A673 (cell line): ENCODE results near the gene ZNF778. TPM values are rescaled to one million over a fixed set of nuclear protein-coding genes. Genes with fewer than 3 reads are reported as not detected.
"Not testable (repeated sequence)": the region's sequence is repeated elsewhere in the genome, so short reads cannot be mapped to it uniquely, and the experiment has no call there.

Experiments
- BruUV-seq: library from RNA; stranded (reverse); fragments of 400-500 nt; replicated peaks from 2 replicates; lab custom pipeline; 2021; lab: Mats Ljungman, UMichigan
- CTCF ChIA-PET: fragments of 300-600 bp; sonication (Branson Sonifier 250); formaldehyde crosslinking; loops from one replicate; lab custom pipeline; 2022; ENCODE audit warnings: antibody characterized with exemption; lab: Charles Lee
- POLR2A ChIA-PET: fragments of 300-600 bp; sonication (Branson Sonifier 250); formaldehyde crosslinking; loops from one replicate; lab custom pipeline; 2022; ENCODE audit warnings: antibody characterized with exemption; ENCODE audit not compliant: low non-redundant PET; lab: Charles Lee
- DNase-seq: peaks from one replicate; pipeline ENCODE4 v3.0.0-alpha.2; 2015; ENCODE audit warnings: low spot score
- H3K27ac ChIP-seq: fragments of 200-600 bp; sonication (generic); 2 replicates; pipeline ENCODE4 v1.5.1; 2016; ENCODE audit warnings: mixed run types, low read depth, mild to moderate bottlenecking, mixed read lengths, antibody characterized with exemption, low read length; ENCODE audit not compliant: poor library complexity, severe bottlenecking
- H3K27me3 ChIP-seq: fragments of 200-600 bp; sonication (generic); replicated peaks from 2 replicates; pipeline ENCODE4 v1.6.1; 2017; ENCODE audit warnings: mixed run types, low read depth, mild to moderate bottlenecking, mixed read lengths, antibody characterized with exemption, low read length; ENCODE audit not compliant: insufficient read depth, poor library complexity
- H3K36me3 ChIP-seq: fragments of 200-600 bp; sonication (generic); 2 replicates; pipeline ENCODE4 v1.6.1; 2016; ENCODE audit warnings: mixed run types, mild to moderate bottlenecking, mixed read lengths, antibody characterized with exemption, low read length; ENCODE audit not compliant: insufficient read depth, poor library complexity, severe bottlenecking
- H3K4me1 ChIP-seq: fragments of 200-600 bp; sonication (generic); 2 replicates; pipeline ENCODE4 v1.6.1; 2017; ENCODE audit warnings: mixed run types, mild to moderate bottlenecking, mixed read lengths, antibody characterized with exemption, low read length; ENCODE audit not compliant: insufficient read depth, poor library complexity, severe bottlenecking
- H3K4me3 ChIP-seq: fragments of 200-600 bp; sonication (generic); 2 replicates; pipeline ENCODE4 v1.5.1; 2016; ENCODE audit warnings: low read depth, mixed run types, mild to moderate bottlenecking, mixed read lengths, low read length; ENCODE audit not compliant: poor library complexity, severe bottlenecking
- H3K9me3 ChIP-seq: fragments of 200-600 bp; sonication (generic); 2 replicates; pipeline ENCODE4 v1.6.1; 2016; ENCODE audit warnings: mixed run types, low read depth, mild to moderate bottlenecking, mixed read lengths, antibody characterized with exemption, low read length; ENCODE audit not compliant: poor library complexity, severe bottlenecking
- CTCF ChIP-seq: fragments of 300-800, 200-600 bp; sonication (generic); conservative IDR thresholded peaks from 2 replicates; pipeline ENCODE4 v1.5.1; 2017; ENCODE audit warnings: low read depth, mild to moderate bottlenecking, antibody characterized with exemption, low read length, moderate library complexity, mixed read lengths
- EZH2 ChIP-seq: fragments of 200-600 bp; sonication (generic); IDR thresholded peaks from 2 replicates; pipeline ENCODE4 v1.6.1; 2017; ENCODE audit warnings: borderline replicate concordance, low read depth, mild to moderate bottlenecking, mixed read lengths, antibody characterized with exemption, low read length; ENCODE audit not compliant: poor library complexity, severe bottlenecking
- intact Hi-C: fragments of 100-400 bp; cut with micrococcal nuclease; formaldehyde crosslinking; loops from one replicate; pipeline ENCODE4 v1.10.0; 2022; ENCODE audit not compliant: unreplicated experiment
- total RNA-seq: library from RNA; stranded (reverse); gene quantifications from 2 replicates; pipeline ENCODE4 v1.2.3, GENCODE V29; 2021

The ZNF778 gene
- total RNA-seq, 1 experiment from 2014 or later, result 14.0 TPM

- POLR2A ChIA-PET, result no interaction called here
- no peak overlapping the region for H3K4me3 ChIP-seq
- H3K36me3 ChIP-seq, result peaks cover 37% of the 10 kb centered on the region
- intact Hi-C loops, result no loop called here
- TF ChIP-seq CTCF, result no peak
- no peak for TF ChIP-seq EZH2
- CTCF ChIA-PET, result no interaction called here
- BruUV-seq, result no TSS peak
- no peak for DNase-seq
- no peaks in the 10 kb centered on the region for H3K27me3 ChIP-seq
- no peaks in the 10 kb centered on the region for H3K9me3 ChIP-seq
- H3K4me1 ChIP-seq, result no peaks in the 10 kb centered on the region
- no peak overlapping the region for H3K27ac ChIP-seq
Observed at GRCh38 chr16:89265647-89266046, 48.1 kb downstream of the ZNF778 start.

GRCh38 chr16:89266521-89267134, 49.1 kb downstream of the ZNF778 start:
- BruUV-seq, result no TSS peak
- no peak for DNase-seq
- Histone ChIP-seq H3K27ac (no peak overlapping the region), H3K27me3 (no peaks in the 10 kb centered on the region), H3K36me3 (peaks cover 43% of the 10 kb centered on the region), H3K4me1 (no peaks in the 10 kb centered on the region), H3K4me3 (no peak overlapping the region), H3K9me3 (no peaks in the 10 kb centered on the region)
- no peak for TF ChIP-seq EZH2
- no peak for TF ChIP-seq CTCF
- CTCF ChIA-PET, result no interaction called here
- intact Hi-C loops, result no loop called here
- POLR2A ChIA-PET, result no interaction called here

- POLR2A ChIA-PET, result interaction anchor here (0.6 kb wide), 1 partner anchor 94 kb away, joined by 4 read pairs; no protein-coding TSS in a partner anchor
- DNase-seq, H3K4me1 ChIP-seq, H3K27ac ChIP-seq, CTCF ChIA-PET, H3K9me3 ChIP-seq, intact Hi-C loops, H3K27me3 ChIP-seq, H3K4me3 ChIP-seq: not testable (repeated sequence)
- peaks cover 49% of the 10 kb centered on the region for H3K36me3 ChIP-seq
- BruUV-seq, result TSS peak; percentile 93
Observed at GRCh38 chr16:89267746-89268145, 50.2 kb downstream of the ZNF778 start.

- DNase-seq, result no peak
- Histone ChIP-seq H3K36me3 (peaks cover 55% of the 10 kb centered on the region), H3K27me3 (no peaks in the 10 kb centered on the region), H3K9me3 (no peaks in the 10 kb centered on the region), H3K4me3 (no peak overlapping the region), H3K4me1 (no peaks in the 10 kb centered on the region), H3K27ac (no peak overlapping the region)
- ChIA-PET CTCF (no interaction called here), POLR2A (no interaction called here)
- intact Hi-C loops, result no loop called here
- BruUV-seq, result no TSS peak
- no peak for TF ChIP-seq CTCF
Observed at GRCh38 chr16:89268585-89268984, 51.1 kb downstream of the ZNF778 start.
